IPS DF 4.7 (cell line): Measurements from ENCODE around the gene TTC22.

ENCODE experiments used
- DNase-seq: peaks from one replicate; pipeline ENCODE4 v3.0.0-alpha.2; 2013; ENCODE audit warnings: low spot score; ENCODE audit errors: extremely low read depth

The TTC22 gene

DNA sequence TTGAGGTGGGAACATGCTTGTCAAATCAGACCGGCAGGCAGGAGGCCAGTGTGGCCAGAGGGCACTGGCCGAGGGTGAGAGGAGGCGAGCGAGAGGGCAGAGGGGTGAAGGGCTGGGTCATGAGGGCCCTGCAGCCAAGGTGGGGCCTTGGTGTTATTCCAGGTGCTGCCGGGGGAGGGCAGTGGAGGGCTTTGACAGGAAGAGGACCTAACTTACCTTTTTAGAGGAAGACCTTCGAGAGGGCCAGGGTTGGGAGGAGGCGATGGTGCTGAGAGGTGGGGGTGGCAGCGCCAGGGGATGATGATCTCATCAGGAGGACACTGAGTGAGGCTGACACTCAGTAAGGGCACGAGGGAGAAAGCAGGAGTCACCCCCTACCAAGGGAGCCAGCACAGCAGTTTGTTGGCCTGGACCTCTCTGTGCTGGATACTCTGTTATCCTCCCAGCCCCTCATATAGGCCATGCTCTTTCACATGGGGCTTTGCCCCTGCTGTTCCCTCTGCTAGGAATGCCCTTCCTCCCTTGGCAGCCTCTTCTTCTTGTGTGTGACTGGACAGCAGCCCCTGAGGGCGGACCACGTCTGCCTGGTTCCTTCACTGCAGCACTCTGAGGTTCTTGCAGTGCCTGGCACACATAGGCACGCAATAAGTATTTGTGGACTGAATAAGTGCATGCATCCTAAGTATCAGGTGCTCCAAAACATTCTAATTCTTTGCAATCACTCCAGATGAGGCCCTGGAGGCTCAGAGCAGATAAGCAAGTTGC is 7.5 kb upstream of the TTC22 start:
- DNase-seq = no peak

DNA sequence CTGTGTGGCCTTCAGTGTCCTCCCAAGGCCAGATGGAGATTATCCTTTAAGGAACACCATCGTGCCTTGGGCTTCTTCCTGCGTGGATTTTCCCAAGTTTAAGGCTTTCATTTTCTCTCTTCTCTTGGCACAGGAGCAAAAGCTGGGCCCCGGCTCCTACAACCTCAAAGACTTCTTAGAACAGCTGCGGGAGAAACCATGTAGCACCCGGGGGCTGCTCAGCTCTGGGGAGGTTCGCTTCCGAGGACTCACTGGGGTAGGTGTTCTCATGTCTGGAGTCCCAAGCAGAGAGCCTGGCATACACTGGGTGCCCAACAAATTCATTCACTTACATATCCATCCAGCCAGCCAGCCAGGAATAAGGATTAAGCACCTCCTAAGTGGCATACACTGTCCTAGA is 6.6 kb upstream of the TTC22 start:
- no peak for DNase-seq

DNA sequence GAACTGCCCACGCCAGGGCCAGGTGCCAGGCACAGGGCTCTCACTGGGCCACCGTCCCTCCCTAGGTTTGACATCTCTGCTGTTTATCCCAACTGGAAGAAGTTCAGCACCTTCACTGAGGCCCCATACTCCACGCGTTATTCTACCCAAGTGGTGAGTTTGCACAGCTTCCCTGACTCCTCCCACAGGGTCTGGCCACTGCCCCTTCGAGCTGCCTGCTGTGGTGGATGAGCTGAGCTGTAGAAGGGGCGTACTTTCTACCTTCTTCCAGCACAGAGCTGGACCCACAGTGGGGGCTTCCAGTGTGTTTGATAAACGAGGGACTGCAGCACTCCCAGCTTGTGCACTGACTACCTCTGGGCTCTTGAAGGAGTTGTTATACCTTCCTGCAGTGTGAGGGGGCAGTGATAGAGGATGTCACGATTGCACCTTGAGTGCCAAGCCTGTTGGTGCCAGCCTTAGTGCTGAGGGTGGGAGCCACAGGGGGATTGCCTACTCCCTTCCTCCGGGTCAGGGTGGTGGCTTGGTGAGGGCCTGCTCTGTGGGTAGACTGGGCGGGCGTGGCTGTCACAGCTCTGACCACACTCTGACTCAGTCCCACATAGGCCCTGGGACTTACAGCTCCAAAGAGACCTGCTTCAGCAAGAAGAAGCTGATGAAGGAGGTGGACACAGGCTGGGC is 5.9 kb upstream of the TTC22 start:
- no peak for DNase-seq

- no peak for DNase-seq
Measured at GRCh38 chr1:54805981-54806381, 4.9 kb upstream of the TTC22 start.

DNA sequence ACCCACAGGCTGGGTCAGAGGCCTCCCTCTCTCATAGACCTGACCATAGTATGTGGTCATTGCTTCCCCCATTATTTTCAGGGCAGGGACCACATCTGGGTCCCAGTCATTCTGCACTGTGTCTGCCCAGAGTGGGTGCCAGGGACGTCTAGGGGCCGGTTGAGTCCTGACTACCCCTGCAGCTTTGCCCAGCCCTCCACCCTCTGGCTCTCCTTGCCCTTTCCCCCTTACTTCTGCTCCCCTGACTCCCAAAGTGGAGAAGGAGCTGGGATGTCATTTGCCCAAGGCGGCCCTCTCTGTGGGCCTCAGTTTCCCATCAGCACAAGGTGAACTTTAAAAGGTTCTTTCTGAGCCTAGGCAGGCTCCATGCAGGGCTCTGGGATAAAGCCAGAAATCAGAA is 4.3 kb upstream of the TTC22 start:
- DNase-seq = no peak

DNA sequence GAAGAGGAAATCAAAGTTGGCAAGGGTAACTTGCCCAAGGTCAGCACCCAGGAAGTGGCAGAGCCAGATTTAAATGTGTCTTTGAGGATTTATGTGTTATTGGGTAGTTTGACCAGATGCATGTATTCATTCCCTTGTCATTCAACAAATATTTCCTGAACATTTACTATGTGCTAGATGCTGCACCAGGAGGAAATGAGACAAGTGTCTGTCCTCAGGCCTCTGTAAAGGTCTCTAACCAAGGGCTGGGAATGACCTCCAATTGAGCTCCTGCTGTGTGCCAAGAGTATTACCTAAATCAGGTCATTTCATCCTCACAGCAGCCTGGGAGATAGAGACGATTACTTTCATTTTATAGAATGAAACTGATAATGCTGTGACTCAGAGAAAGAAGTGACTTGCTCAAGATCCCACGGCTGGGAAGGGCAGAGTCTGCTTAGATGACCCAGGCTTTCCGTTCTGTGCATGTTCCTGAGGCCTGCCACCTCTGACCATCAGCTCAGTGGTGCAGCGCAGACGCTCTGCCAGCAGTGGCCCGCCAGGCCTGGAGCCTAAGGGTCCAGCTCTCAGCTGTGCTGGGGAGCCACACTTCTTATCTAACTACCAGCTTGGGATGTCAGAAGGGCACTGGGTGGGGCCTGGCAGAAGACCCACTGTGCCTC is 3.5 kb upstream of the TTC22 start:
- DNase-seq = no peak

GRCh38 chr1:54803761-54804470 is 2.8 kb upstream of the TTC22 start:
- no peak for DNase-seq

DNA sequence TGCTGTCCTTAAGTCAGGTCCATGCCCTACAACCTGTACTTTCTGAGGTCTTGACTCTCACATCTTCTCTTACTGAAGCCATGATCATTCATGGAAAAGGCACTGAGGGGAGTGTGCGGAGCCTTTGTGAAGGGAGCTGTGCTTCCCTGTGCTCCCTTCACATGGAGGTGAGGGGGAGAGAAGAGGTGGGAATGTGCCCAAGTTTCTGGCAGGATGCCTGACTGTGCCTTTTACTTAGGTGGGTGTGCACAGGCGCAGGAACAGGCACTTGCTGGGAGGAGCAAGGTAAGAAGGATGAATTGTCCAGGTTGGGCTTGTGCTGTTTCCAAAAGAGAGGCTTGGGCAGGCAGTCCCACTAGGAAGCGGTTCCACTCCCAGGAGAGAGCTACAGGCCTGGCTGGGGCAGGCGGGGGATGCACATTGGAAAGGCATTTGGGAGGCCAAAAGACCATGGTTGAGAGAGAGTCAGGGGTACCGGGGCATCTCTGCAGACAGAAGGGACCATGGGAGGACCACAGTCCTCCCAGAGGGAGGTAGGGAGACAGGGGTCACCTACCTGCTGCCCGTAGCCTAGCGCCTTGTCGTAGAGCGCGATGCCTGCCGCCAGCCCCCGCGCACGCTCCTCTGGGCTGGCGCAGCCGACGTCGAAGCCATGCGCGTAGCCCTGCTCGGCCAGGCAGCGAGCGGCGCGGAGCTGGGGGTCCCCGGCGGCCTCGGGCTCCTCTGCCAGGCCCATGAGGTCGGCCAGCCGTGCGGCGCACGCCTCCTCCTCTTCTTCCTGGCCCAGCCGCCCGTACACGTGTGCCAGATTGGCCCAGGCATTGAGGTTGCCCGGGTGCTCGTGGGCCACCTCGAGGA is 853 bp downstream of the TTC22 start:
- DNase-seq = no peak

DNA sequence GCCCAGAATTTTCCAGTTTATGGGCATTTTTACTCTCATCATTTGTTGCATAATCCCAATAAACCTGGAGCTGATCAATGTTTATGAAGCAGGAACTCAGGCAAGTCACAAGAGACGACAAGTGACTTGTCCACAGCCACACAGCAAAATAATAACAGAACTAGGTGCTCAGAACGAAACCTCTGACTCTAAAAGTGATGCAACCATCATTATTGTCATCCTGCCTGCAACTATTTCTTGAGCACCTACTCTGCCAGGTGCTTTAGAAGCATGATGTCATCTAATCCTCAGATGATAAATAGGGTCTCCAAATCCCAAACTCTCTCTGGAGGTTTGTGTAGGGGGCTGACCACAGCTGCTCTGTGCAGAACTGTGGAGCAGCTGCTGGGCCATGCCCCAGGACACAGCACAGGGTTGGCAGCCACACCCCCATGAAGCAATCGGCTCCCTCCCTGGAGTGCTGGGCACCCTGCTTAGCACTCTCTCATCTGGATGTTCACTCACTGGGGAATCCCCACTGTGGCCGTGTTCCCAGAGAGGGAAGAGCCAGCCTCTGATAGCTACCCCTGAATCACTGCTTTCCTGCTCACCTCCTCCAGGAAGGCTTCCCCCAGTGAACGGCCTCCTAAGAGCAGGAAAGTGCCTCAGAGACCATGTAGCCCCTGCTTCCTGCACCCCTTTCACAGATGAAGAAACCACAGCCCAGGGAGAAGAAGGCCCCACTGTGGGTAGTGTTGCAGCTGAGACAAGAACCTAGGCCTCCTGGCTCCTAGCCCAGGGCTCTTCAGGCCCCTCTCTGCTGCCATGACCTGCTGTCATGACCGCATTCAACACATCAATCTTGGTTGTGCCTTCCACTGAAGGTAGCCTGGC is 2.1 kb downstream of the TTC22 start:
- no peak for DNase-seq

DNA sequence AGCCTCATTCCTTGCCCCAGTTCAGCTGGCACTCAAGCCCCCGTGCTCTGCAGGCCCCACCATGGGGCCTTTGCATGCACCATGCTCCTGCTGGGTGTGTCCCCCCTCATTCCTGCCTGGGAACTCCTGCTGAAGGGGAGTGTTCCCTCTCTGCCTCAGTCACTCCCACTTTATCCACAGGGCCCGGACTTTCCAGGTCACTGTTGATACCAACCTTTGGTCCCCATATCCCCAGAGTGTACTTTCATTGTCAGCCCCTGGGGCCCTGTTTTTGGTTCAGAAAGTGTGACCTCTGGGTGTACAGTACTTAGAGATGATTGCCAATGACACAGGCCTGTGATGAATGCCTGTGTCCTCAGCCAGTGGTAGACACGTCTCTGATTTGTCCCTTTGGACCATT is 2.9 kb downstream of the TTC22 start:
- no peak for DNase-seq

DNA sequence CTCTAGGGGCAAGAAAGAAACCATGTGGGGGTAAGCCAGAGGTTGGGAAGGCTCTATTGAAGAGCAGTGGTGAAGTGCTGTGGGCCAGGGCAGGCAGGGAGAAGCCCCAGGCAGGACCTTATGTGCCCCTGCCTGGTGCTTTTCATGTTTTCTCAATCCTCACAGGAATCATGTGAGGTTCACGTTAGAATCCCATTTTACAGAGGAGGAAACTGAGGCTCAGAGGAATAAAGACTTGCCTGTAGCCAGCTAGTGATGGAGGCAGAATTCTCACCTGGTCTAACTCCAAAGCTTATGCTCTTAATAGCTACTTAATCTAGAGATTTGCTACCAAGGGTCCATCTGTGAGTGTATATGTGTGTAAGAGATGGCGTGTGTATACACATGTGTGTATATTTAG is 4.2 kb downstream of the TTC22 start:
- DNase-seq = no peak

DNA sequence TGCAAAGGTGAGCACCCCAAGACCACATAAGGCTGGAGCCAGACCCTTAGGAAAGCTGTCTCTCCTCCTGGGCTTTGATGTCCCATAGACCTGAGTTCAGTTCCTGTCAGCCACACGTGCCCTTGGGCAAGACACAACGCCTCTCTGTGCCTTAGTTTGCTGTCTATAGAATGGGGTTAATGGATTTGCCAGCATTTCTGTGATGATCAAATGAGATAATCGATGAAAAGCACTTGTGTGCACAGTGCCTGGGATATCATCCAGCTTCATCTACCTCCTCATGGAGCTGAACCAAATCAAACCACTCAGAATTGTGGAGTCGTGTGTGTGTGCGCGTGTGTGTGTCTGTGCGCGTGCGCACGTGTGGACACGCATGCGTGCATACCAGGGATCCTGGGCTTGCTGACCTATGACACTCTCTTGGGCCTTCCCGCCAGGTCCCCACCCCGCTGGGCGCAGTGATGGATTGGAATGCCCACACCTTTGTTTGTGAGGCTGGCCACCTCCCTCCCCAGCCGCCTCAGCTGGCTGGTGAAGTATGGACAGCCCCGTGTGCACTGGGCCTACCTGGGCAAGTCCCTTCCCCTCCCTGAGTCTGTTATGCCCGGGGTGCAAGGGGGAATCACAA is 5.2 kb downstream of the TTC22 start:
- DNase-seq = no peak

GRCh38 chr1:54795356-54795665 is 5.8 kb downstream of the TTC22 start:
- no peak for DNase-seq

- no peak for DNase-seq
Measured at GRCh38 chr1:54794451-54795355, 6.4 kb downstream of the TTC22 start.

GRCh38 chr1:54792686-54793282 is 8.3 kb downstream of the TTC22 start:
- DNase-seq = no peak

GRCh38 chr1:54791880-54792522 is 9.1 kb downstream of the TTC22 start:
- no peak for DNase-seq

- DNase-seq = no peak
Measured at GRCh38 chr1:54788459-54788858, 12.7 kb downstream of the TTC22 start.

DNA sequence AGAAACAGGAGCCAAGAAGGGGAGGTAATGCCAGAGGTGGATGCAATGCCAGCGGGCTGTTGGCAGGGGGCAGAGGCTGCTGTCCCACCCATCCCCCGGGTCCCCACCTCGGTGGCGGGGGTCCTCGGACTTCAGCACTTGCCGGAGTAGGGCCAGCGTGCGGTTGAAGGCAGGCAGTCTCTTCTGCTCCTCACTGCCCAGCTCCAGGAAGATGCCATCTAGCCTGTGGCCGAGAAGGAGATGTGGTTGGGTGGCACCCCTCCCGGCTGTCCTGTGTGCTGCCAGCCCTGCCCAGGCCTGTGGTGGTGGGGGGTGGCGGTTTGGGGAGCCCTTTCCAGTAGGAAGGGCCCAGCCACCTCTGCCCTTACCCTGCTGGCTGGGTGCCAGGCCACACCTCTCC is 13.5 kb downstream of the TTC22 start:
- DNase-seq = no peak
